ENCODE data around the gene TOX4. TPM values are rescaled to one million over a fixed set of nuclear protein-coding genes. Genes with fewer than 3 reads are reported as not detected.

Gene TOX4
- total RNA-seq, 1 experiment from 2014 or later, result 26.9 TPM

- H3K27me3 ChIP-seq, result no peaks in the 10 kb centered on the region
- no peak overlapping the region for H3K4me3 ChIP-seq
- no peaks in the 10 kb centered on the region for H3K9me3 ChIP-seq
- H3K36me3 ChIP-seq, result peaks cover 38% of the 10 kb centered on the region
- no peak for DNase-seq
Measured at GRCh38 chr14:21494902-21495762, 18.1 kb downstream of the TOX4 start.

GRCh38 chr14:21496453-21496852, 19.5 kb downstream of the TOX4 start:
- DNase-seq, result no peak
- Histone ChIP-seq H3K36me3 (peaks cover 44% of the 10 kb centered on the region), H3K4me3 (no peak overlapping the region), H3K27me3 (no peaks in the 10 kb centered on the region), H3K9me3 (no peaks in the 10 kb centered on the region)

- Histone ChIP-seq H3K27me3 (no peaks in the 10 kb centered on the region), H3K4me3 (no peak overlapping the region), H3K36me3 (peaks cover 50% of the 10 kb centered on the region), H3K9me3 (no peaks in the 10 kb centered on the region)
- no peak for DNase-seq
Measured at GRCh38 chr14:21498540-21499526, 21.8 kb downstream of the TOX4 start.

- Histone ChIP-seq H3K4me3 (no peak overlapping the region), H3K36me3 (peaks cover 40% of the 10 kb centered on the region), H3K27me3 (no peaks in the 10 kb centered on the region), H3K9me3 (no peaks in the 10 kb centered on the region)
- no peak for DNase-seq
Measured at GRCh38 chr14:21501568-21501967, 24.6 kb downstream of the TOX4 start.

- DNase-seq, result no peak
- Histone ChIP-seq H3K9me3 (no peaks in the 10 kb centered on the region), H3K4me3 (no peak overlapping the region), H3K27me3 (no peaks in the 10 kb centered on the region), H3K36me3 (peaks cover 40% of the 10 kb centered on the region)
Measured at GRCh38 chr14:21503376-21503775, 26.4 kb downstream of the TOX4 start.

- no peak overlapping the region for H3K4me3 ChIP-seq
- no peaks in the 10 kb centered on the region for H3K9me3 ChIP-seq
- H3K36me3 ChIP-seq, result peaks cover 34% of the 10 kb centered on the region
- no peak for DNase-seq
- H3K27me3 ChIP-seq, result no peaks in the 10 kb centered on the region
Measured at GRCh38 chr14:21505012-21505553, 28.1 kb downstream of the TOX4 start.

- H3K9me3 ChIP-seq, result no peaks in the 10 kb centered on the region
- H3K4me3 ChIP-seq, result no peak overlapping the region
- no peak for DNase-seq
- peaks cover 27% of the 10 kb centered on the region for H3K36me3 ChIP-seq
- no peaks in the 10 kb centered on the region for H3K27me3 ChIP-seq
Measured at GRCh38 chr14:21506557-21506956, 29.6 kb downstream of the TOX4 start.

- H3K27me3 ChIP-seq, result no peaks in the 10 kb centered on the region
- no peak for DNase-seq
- H3K36me3 ChIP-seq, result peaks cover 18% of the 10 kb centered on the region
- peak overlapping the region; percentile 70 for H3K4me3 ChIP-seq
- H3K9me3 ChIP-seq, result no peaks in the 10 kb centered on the region
Measured at GRCh38 chr14:21509432-21510143, 32.6 kb downstream of the TOX4 start.

- peaks cover 18% of the 10 kb centered on the region for H3K36me3 ChIP-seq
- no peaks in the 10 kb centered on the region for H3K27me3 ChIP-seq
- no peaks in the 10 kb centered on the region for H3K9me3 ChIP-seq
- peak; percentile 93 for DNase-seq
- H3K4me3 ChIP-seq, result peak within 1 kb of the TSS; percentile 70
Measured at GRCh38 chr14:21510735-21511657, 34.0 kb downstream of the TOX4 start, which contains the start of gene METTL3. Gene METTL3, minus strand, starts transcription at chr14:21511340. Its CDS starts 117 bp downstream, at chr14:21511223.

GRCh38 chr14:21514341-21514740, 37.3 kb downstream of the TOX4 start:
- peaks cover 4% of the 10 kb centered on the region for H3K36me3 ChIP-seq
- no peak overlapping the region for H3K4me3 ChIP-seq
- H3K27me3 ChIP-seq, result no peaks in the 10 kb centered on the region
- H3K9me3 ChIP-seq, result no peaks in the 10 kb centered on the region
- no peak for DNase-seq

GRCh38 chr14:21518725-21519124, 41.7 kb downstream of the TOX4 start:
- no peak for DNase-seq
- Histone ChIP-seq H3K36me3 (no peaks in the 10 kb centered on the region), H3K9me3 (no peaks in the 10 kb centered on the region), H3K4me3 (no peak overlapping the region), H3K27me3 (no peaks in the 10 kb centered on the region)

GRCh38 chr14:21520767-21521166, 43.8 kb downstream of the TOX4 start:
- Histone ChIP-seq H3K27me3 (no peaks in the 10 kb centered on the region), H3K36me3 (no peaks in the 10 kb centered on the region), H3K9me3 (no peaks in the 10 kb centered on the region), H3K4me3 (no peak overlapping the region)
- DNase-seq, result no peak

GRCh38 chr14:21521501-21521900, 44.5 kb downstream of the TOX4 start:
- Histone ChIP-seq H3K27me3 (no peaks in the 10 kb centered on the region), H3K4me3 (no peak overlapping the region), H3K9me3 (no peaks in the 10 kb centered on the region), H3K36me3 (no peaks in the 10 kb centered on the region)
- no peak for DNase-seq

GRCh38 chr14:21523203-21523602, 46.2 kb downstream of the TOX4 start:
- H3K4me3 ChIP-seq, result no peak overlapping the region
- no peaks in the 10 kb centered on the region for H3K9me3 ChIP-seq
- no peak for DNase-seq
- no peaks in the 10 kb centered on the region for H3K27me3 ChIP-seq
- no peaks in the 10 kb centered on the region for H3K36me3 ChIP-seq

Data from MG63 (cell line).